HCT116 (cell line): ENCODE data around the gene ANGPTL4. TPM values are rescaled to one million over a fixed set of nuclear protein-coding genes. Genes with fewer than 3 reads are reported as not detected.

ENCODE experiments used
- ATAC-seq: fragments of 200-7000 bp; cut with Tn5 transposase; 2 replicates; pipeline ENCODE4 v1.9.1; 2020; ENCODE audit warnings: mild to moderate bottlenecking, moderate library complexity
- BruUV-seq: library from RNA; stranded (reverse); fragments of 400-500 nt; replicated peaks from 2 replicates; lab custom pipeline; 2021; lab: Mats Ljungman, UMichigan
- CTCF ChIA-PET: fragments of 300-600 bp; sonication (Branson Sonifier 250); formaldehyde crosslinking; loops from one replicate; lab custom pipeline; 2021; ENCODE audit warnings: antibody characterized with exemption; lab: Charles Lee
- POLR2A ChIA-PET: fragments of 300-600, 350-600 bp; sonication (Branson Sonifier 250); formaldehyde crosslinking; loops from one replicate; lab custom pipeline; 2021; ENCODE audit warnings: antibody characterized with exemption; lab: Charles Lee
- RAD21 ChIA-PET, 2 experiments: fragments of 300-600 bp; sonication (Branson Sonifier 250); formaldehyde crosslinking; loops; one replicate each; lab custom pipeline; 2023; ENCODE audit warnings: low total read pairs in 2 of 2; ENCODE audit not compliant: uncharacterized antibody in 2 of 2, unreplicated experiment in 2 of 2, low non-redundant PET in 1 of 2; lab: Charles Lee
- DNase-seq: peaks from one replicate; pipeline ENCODE4 v3.0.0-alpha.2; 2010; ENCODE audit warnings: low read depth, low spot score
- H2AFZ ChIP-seq: fragments of 200-600 bp; shearing (Covaris generic), sonication (generic); 2 replicates; pipeline ENCODE4 v1.6.1; 2017; ENCODE audit warnings: low read depth, mixed run types, mixed read lengths, antibody characterized with exemption, low read length; ENCODE audit not compliant: poor library complexity, severe bottlenecking
- H3K27ac ChIP-seq: 2 replicates; pipeline ENCODE4 v1.5.1; 2012; ENCODE audit warnings: low read depth, low read length
- H3K27me3 ChIP-seq: fragments of 200-600 bp; sonication (generic); 2 replicates; pipeline ENCODE4 v1.6.1; 2016; ENCODE audit warnings: mixed run types, low read length, mixed read lengths; ENCODE audit not compliant: insufficient read depth
- H3K36me3 ChIP-seq, 2 experiments: fragments of 200-500 bp in 1 of 2; fragments of 200-600 bp in 1 of 2; sonication (Bioruptor generic) in 1 of 2; sonication (generic) in 1 of 2; 2 replicates each; pipeline versions ENCODE4 v1.5.1 to v1.6.1; 2014 to 2016; ENCODE audit warnings: low read length in 2 of 2, inconsistent platforms in 1 of 2, mixed read lengths in 1 of 2, mixed run types in 1 of 2; ENCODE audit not compliant: insufficient read depth in 2 of 2, control insufficient read depth in 1 of 2
- H3K4me1 ChIP-seq, 2 experiments: fragments of 200-600 bp in 1 of 2; sonication (generic) in 1 of 2; 2 replicates each; pipeline versions ENCODE4 v1.5.1 to v1.6.1; 2012 to 2017; ENCODE audit warnings: low read length in 2 of 2, inconsistent platforms in 1 of 2, mild to moderate bottlenecking in 1 of 2, mixed read lengths in 1 of 2, mixed run types in 1 of 2, moderate library complexity in 1 of 2; ENCODE audit not compliant: insufficient read depth in 2 of 2, control insufficient read depth in 1 of 2
- H3K4me2 ChIP-seq: fragments of 200-600 bp; sonication (generic); 2 replicates; pipeline ENCODE4 v1.6.1; 2017; ENCODE audit warnings: mixed run types, low read length, mixed read lengths
- H3K4me3 ChIP-seq, 2 experiments: fragments of 200-600 bp in 1 of 2; sonication (generic) in 1 of 2; replicated peaks in 1 of 2; 2 replicates each; pipeline ENCODE4 v1.5.1; 2011 to 2016; ENCODE audit warnings: low read length in 2 of 2, control low read depth in 1 of 2, low read depth in 1 of 2, mild to moderate bottlenecking in 1 of 2, mixed read lengths in 1 of 2, mixed run types in 1 of 2
- H3K79me2 ChIP-seq: fragments of 200-600 bp; sonication (generic); 2 replicates; pipeline ENCODE4 v1.6.1; 2017; ENCODE audit warnings: mild to moderate bottlenecking, mixed run types, low read length, moderate library complexity, mixed read lengths; ENCODE audit not compliant: insufficient read depth
- H3K9ac ChIP-seq: fragments of 200-600 bp; sonication (generic); 2 replicates; pipeline ENCODE4 v1.6.1; 2016; ENCODE audit warnings: low read length, mixed read lengths
- H3K9me2 ChIP-seq: fragments of 200-600 bp; sonication (generic), shearing (Covaris generic); 2 replicates; pipeline ENCODE4 v1.6.1; 2017; ENCODE audit warnings: mixed run types, mild to moderate bottlenecking, moderate library complexity; ENCODE audit not compliant: insufficient read depth
- H3K9me3 ChIP-seq, 2 experiments: fragments of 200-500 bp in 1 of 2; fragments of 200-600 bp in 1 of 2; sonication (Bioruptor generic) in 1 of 2; sonication (generic) in 1 of 2; 2 replicates each; pipeline ENCODE4 v1.6.1; 2014 to 2017; ENCODE audit warnings: low read length in 2 of 2, mixed read lengths in 2 of 2, inconsistent platforms in 1 of 2, low read depth in 1 of 2, mild to moderate bottlenecking in 1 of 2, mixed run types in 1 of 2, moderate library complexity in 1 of 2; ENCODE audit not compliant: control insufficient read depth in 1 of 2, insufficient read depth in 1 of 2
- H4K20me1 ChIP-seq: fragments of 200-600 bp; sonication (generic), shearing (Covaris generic); 2 replicates; pipeline ENCODE4 v1.6.1; 2017; ENCODE audit warnings: mixed run types, mild to moderate bottlenecking, moderate library complexity; ENCODE audit not compliant: insufficient read depth
- CBX3 ChIP-seq: IDR thresholded peaks from 2 replicates; pipeline ENCODE4 v1.6.1; 2012; ENCODE audit warnings: low read depth
- CTCF ChIP-seq, 3 experiments: fragments of 200-600 bp in 1 of 3; sonication (generic) in 1 of 3; IDR thresholded peaks in 2 of 3; conservative IDR thresholded peaks in 1 of 3; 2 replicates each; pipeline ENCODE4 v1.5.1; 2012 to 2017; ENCODE audit warnings: low read depth in 2 of 3, low read length in 2 of 3, antibody characterized with exemption in 1 of 3, borderline replicate concordance in 1 of 3, control low read depth in 1 of 3, mild to moderate bottlenecking in 1 of 3, mixed read lengths in 1 of 3, mixed run types in 1 of 3, moderate library complexity in 1 of 3; ENCODE audit not compliant: insufficient read depth in 1 of 3
- EGR1 ChIP-seq: IDR thresholded peaks from 2 replicates; pipeline ENCODE4 v1.6.1; 2012; ENCODE audit warnings: low read depth
- EZH2 ChIP-seq: fragments of 200-600 bp; sonication (generic); IDR thresholded peaks from 2 replicates; pipeline ENCODE4 v1.6.1; 2017; ENCODE audit warnings: antibody characterized with exemption, mixed run types
- EZH2phosphoT487 ChIP-seq: fragments of 200-600 bp; IDR thresholded peaks from 2 replicates; pipeline ENCODE4 v1.6.1; 2018; ENCODE audit warnings: antibody characterized with exemption, borderline replicate concordance
- FOSL1 ChIP-seq: IDR thresholded peaks from 2 replicates; pipeline ENCODE4 v1.6.1; 2012; ENCODE audit warnings: low read depth
- MAX ChIP-seq: IDR thresholded peaks from 2 replicates; pipeline ENCODE4 v1.6.1; 2012
- RAD21 ChIP-seq: IDR thresholded peaks from 2 replicates; pipeline ENCODE4 v1.6.1; 2012; ENCODE audit warnings: low read depth, mild to moderate bottlenecking
- SP1 ChIP-seq: IDR thresholded peaks from 2 replicates; pipeline ENCODE4 v1.6.1; 2012; ENCODE audit warnings: low read depth
- SRF ChIP-seq: IDR thresholded peaks from 2 replicates; pipeline ENCODE4 v1.6.1; 2012; ENCODE audit warnings: low read depth
- TCF7L2 ChIP-seq: IDR thresholded peaks from 2 replicates; pipeline ENCODE4 v1.7.0; 2011; ENCODE audit warnings: borderline replicate concordance, inconsistent platforms; ENCODE audit not compliant: insufficient read depth, insufficient read length; ENCODE audit errors: extremely low read depth
- YY1 ChIP-seq: IDR thresholded peaks from 2 replicates; pipeline ENCODE4 v1.6.1; 2011; ENCODE audit warnings: low read length, low read depth, moderate library complexity, mild to moderate bottlenecking; ENCODE audit not compliant: insufficient replicate concordance; ENCODE audit errors: extremely low read depth
- ZFX ChIP-seq: fragments of 450-650 bp; IDR thresholded peaks from 2 replicates; pipeline ENCODE4 v1.6.1; 2017
- ZNF274 ChIP-seq: fragments of 200-500 bp; sonication (Bioruptor generic); IDR thresholded peaks from 2 replicates; pipeline ENCODE4 v1.6.1; 2014; ENCODE audit warnings: mild to moderate bottlenecking, low read depth, low read length, inconsistent platforms
- intact Hi-C: fragments of 100-400 bp; cut with micrococcal nuclease; formaldehyde crosslinking; loops from 2 replicates; pipeline ENCODE4 v1.10.0; 2022
- total RNA-seq: library from RNA; stranded (reverse); gene quantifications from one replicate; pipeline ENCODE4 v1.2.1, GENCODE V29; 2021; ENCODE audit not compliant: unreplicated experiment

The ANGPTL4 gene
- total RNA-seq, 1 experiment from 2014 or later, result 54.8 TPM

GRCh38 chr19:8388612-8388958 lies 24.6 kb downstream of the ANGPTL4 start:
- Histone ChIP-seq H3K4me2 (peak overlapping the region; percentile 75), H3K27me3 (no peaks in the 10 kb centered on the region), H3K9me2 (no peaks in the 10 kb centered on the region), H3K79me2 (peaks cover 28% of the 10 kb centered on the region), H2AFZ (no peak overlapping the region), H3K9ac (no peak overlapping the region), H3K9me3 (no peaks in the 10 kb centered on the region; a peak in 1 of 4 replicates), H3K4me3 (peak overlapping the region; percentile 60 to 67; a peak in 3 of 4 replicates), H4K20me1 (no peaks in the 10 kb centered on the region; the same call in 1 of the 2 replicates), H3K36me3 (no peaks in the 10 kb centered on the region), H3K27ac (no peak overlapping the region; the same call in 1 of the 2 replicates), H3K4me1 (peaks cover 6 to 25% of the 10 kb centered on the region in 2 experiments; a peak in 3 of 4 replicates)
- POLR2A ChIA-PET, result interaction anchor here (3.0 kb wide), 1 partner anchor 9 kb away, joined by 10 read pairs; no protein-coding TSS in a partner anchor
- BruUV-seq, result no TSS peak
- no peak for ATAC-seq
- TF ChIP-seq EZH2, result no peak
- no peak for TF ChIP-seq YY1
- TF ChIP-seq SRF, result no peak
- TF ChIP-seq ZNF274, result no peak
- TF ChIP-seq TCF7L2, result no peak
- TF ChIP-seq CTCF (IDR thresholded peaks at IDR 0.05 in 2 of 3, conservative IDR thresholded peaks at IDR 0.05 in 1 of 3; ENCODE audit: borderline replicate concordance in 1 of 3, insufficient read depth in 1 of 3, low read depth in 2 of 3, low read length in 2 of 3), result no peak
- no peak for TF ChIP-seq EGR1
- no peak for TF ChIP-seq SP1
- no peak for TF ChIP-seq EZH2phosphoT487
- TF ChIP-seq MAX, result no peak
- no peak for TF ChIP-seq CBX3
- no peak for TF ChIP-seq ZFX
- no peak for TF ChIP-seq RAD21
- TF ChIP-seq FOSL1, result no peak
- no peak for DNase-seq
- CTCF ChIA-PET, result no interaction called here
- RAD21 ChIA-PET, result no interaction called here
- intact Hi-C loops, result no loop called here
